ENCODE results near the gene TTC3. TPM values are rescaled to one million over a fixed set of nuclear protein-coding genes. Genes with fewer than 3 reads are reported as not detected.
"Not testable (repeated sequence)": the region's sequence is repeated elsewhere in the genome, so short reads cannot be mapped to it uniquely, and the experiment has no call there.

Gene TTC3
- polyA plus RNA-seq, 2 donors = 16.9 to 17.4 TPM

GRCh38 chr21:37040212-37040611 lies 32.8 kb upstream of the TTC3 start:
- no peaks in the 10 kb centered on the region for H3K27me3 ChIP-seq (ENCODE audit: control insufficient read depth in 1 of 2, insufficient read depth in 2 of 2, low read length in 2 of 2)
- no peaks in the 10 kb centered on the region for H3K9me3 ChIP-seq (ENCODE audit: control insufficient read depth in 2 of 2, insufficient read depth in 1 of 2, low read depth in 1 of 2, low read length in 1 of 2)
- no peaks in the 10 kb centered on the region for H3K36me3 ChIP-seq (ENCODE audit: control insufficient read depth in 2 of 2, insufficient read depth in 2 of 2, low read length in 1 of 2)
- WGBS, 2 donors = 92 to 96% methylated on average over 3 of the region's 3 CpGs
- H3K27ac ChIP-seq (ENCODE audit: low read depth in 2 of 2, low read length in 1 of 2) = no peak overlapping the region
- H3K4me3 ChIP-seq (ENCODE audit: low read depth in 1 of 2, low read length in 2 of 2) = no peak overlapping the region
- H3K4me1 ChIP-seq (ENCODE audit: control insufficient read depth in 2 of 2, insufficient read depth in 2 of 2, low read length in 1 of 2) = no peaks in the 10 kb centered on the region

- Histone ChIP-seq H3K27ac (ENCODE audit: low read depth in 2 of 2, low read length in 1 of 2) (no peak overlapping the region), H3K27me3 (ENCODE audit: control insufficient read depth in 1 of 2, insufficient read depth in 2 of 2, low read length in 2 of 2) (no peaks in the 10 kb centered on the region)
- 71 to 81% methylated on average over 4 of the region's 4 CpGs for WGBS, 2 donors
These were observed 31.3 kb upstream of the TTC3 start for GRCh38 chr21:37041706-37042271.

GRCh38 chr21:37043818-37044217 lies 29.2 kb upstream of the TTC3 start:
- no peak overlapping the region for H3K4me3 ChIP-seq (ENCODE audit: low read depth in 1 of 2, low read length in 2 of 2)
- WGBS, 2 donors = 85 to 89% methylated on average over 6 of the region's 6 CpGs
- no peaks in the 10 kb centered on the region for H3K36me3 ChIP-seq (ENCODE audit: control insufficient read depth in 2 of 2, insufficient read depth in 2 of 2, low read length in 1 of 2)
- H3K27me3 ChIP-seq (ENCODE audit: control insufficient read depth in 1 of 2, insufficient read depth in 2 of 2, low read length in 2 of 2) = no peaks in the 10 kb centered on the region
- no peak overlapping the region for H3K27ac ChIP-seq (ENCODE audit: low read depth in 2 of 2, low read length in 1 of 2)
- H3K4me1 ChIP-seq (ENCODE audit: control insufficient read depth in 2 of 2, insufficient read depth in 2 of 2, low read length in 1 of 2) = peaks cover 0 to 3% of the 10 kb centered on the region in 2 donors
- H3K9me3 ChIP-seq (ENCODE audit: control insufficient read depth in 2 of 2, insufficient read depth in 1 of 2, low read depth in 1 of 2, low read length in 1 of 2) = no peaks in the 10 kb centered on the region

More at GRCh38 chr21:37041706-37042271, 31.3 kb upstream of the TTC3 start:
- Histone ChIP-seq H3K4me3 (ENCODE audit: low read depth in 1 of 2, low read length in 2 of 2) (no peak overlapping the region), H3K4me1 (ENCODE audit: control insufficient read depth in 2 of 2, insufficient read depth in 2 of 2, low read length in 1 of 2) (peaks cover 0 to 2% of the 10 kb centered on the region in 2 donors), H3K36me3 (ENCODE audit: control insufficient read depth in 2 of 2, insufficient read depth in 2 of 2, low read length in 1 of 2) (no peaks in the 10 kb centered on the region), H3K9me3 (ENCODE audit: control insufficient read depth in 2 of 2, insufficient read depth in 1 of 2, low read depth in 1 of 2, low read length in 1 of 2) (no peaks in the 10 kb centered on the region)

DNA sequence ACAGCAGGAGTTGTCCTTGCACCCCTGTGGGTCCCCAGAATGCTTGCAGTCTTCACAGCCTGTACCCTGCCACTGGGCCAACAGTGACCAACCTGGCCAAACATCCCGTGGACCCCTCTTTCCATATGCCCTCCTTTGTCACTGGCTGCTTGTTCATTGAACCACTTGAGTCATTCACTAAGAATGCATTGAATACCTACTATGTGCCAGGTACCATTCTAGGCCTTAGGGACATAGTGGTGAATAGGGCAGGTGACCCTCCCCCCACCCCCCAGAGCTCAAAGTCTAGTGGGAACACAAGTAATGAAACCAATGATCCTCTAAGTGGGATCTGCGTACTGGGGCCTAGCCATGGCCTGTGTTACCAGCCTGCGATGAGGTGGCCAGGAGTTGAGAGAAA lies 28.4 kb upstream of the TTC3 start:
- H3K4me1 ChIP-seq (ENCODE audit: control insufficient read depth in 2 of 2, insufficient read depth in 2 of 2, low read length in 1 of 2) = peaks cover 0 to 3% of the 10 kb centered on the region in 2 donors
- 97% methylated on average over 3 of the region's 3 CpGs for WGBS, 2 donors
- no peaks in the 10 kb centered on the region for H3K9me3 ChIP-seq (ENCODE audit: control insufficient read depth in 2 of 2, insufficient read depth in 1 of 2, low read depth in 1 of 2, low read length in 1 of 2)

DNA sequence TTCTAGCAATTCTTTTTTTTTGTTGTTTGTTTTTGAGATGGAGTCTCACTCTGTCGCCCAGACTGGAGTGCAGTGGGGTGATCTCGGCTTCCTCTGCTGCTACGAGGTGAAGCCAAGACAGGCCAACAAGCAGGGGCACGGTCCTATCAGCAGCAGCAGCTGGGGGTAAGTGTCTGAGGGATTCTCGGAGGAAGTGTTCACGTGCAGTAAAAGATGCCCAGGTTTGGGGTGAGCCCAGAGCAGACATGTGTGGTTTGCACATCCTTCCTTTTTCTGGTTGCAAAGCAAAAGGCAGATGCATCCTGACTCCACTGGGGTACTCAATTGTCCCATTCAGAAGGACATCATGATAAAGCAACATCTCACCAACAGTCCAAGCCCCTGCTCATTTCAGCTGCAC lies 27.9 kb upstream of the TTC3 start:
- H3K36me3 ChIP-seq (ENCODE audit: control insufficient read depth in 2 of 2, insufficient read depth in 2 of 2, low read length in 1 of 2) = no peaks in the 10 kb centered on the region
- H3K27ac ChIP-seq (ENCODE audit: low read depth in 2 of 2, low read length in 1 of 2) = no peak overlapping the region
- no peaks in the 10 kb centered on the region for H3K27me3 ChIP-seq (ENCODE audit: control insufficient read depth in 1 of 2, insufficient read depth in 2 of 2, low read length in 2 of 2)
- H3K4me1 ChIP-seq (ENCODE audit: control insufficient read depth in 2 of 2, insufficient read depth in 2 of 2, low read length in 1 of 2) = peaks cover 0 to 3% of the 10 kb centered on the region in 2 donors
- no peak overlapping the region for H3K4me3 ChIP-seq (ENCODE audit: low read depth in 1 of 2, low read length in 2 of 2)
- H3K9me3 ChIP-seq (ENCODE audit: control insufficient read depth in 2 of 2, insufficient read depth in 1 of 2, low read depth in 1 of 2, low read length in 1 of 2) = no peaks in the 10 kb centered on the region
- 60 to 77% methylated on average over 6 of the region's 6 CpGs for whole genome bisulfite sequencing, 2 donors

More for the DNA sequence above, 28.4 kb upstream of the TTC3 start:
- Histone ChIP-seq H3K4me3 (ENCODE audit: low read depth in 1 of 2, low read length in 2 of 2) (no peak overlapping the region), H3K36me3 (ENCODE audit: control insufficient read depth in 2 of 2, insufficient read depth in 2 of 2, low read length in 1 of 2) (no peaks in the 10 kb centered on the region), H3K27ac (ENCODE audit: low read depth in 2 of 2, low read length in 1 of 2) (no peak overlapping the region), H3K27me3 (ENCODE audit: control insufficient read depth in 1 of 2, insufficient read depth in 2 of 2, low read length in 2 of 2) (no peaks in the 10 kb centered on the region)

GRCh38 chr21:37045556-37045955 lies 27.5 kb upstream of the TTC3 start:
- Histone ChIP-seq H3K4me1 (ENCODE audit: control insufficient read depth in 2 of 2, insufficient read depth in 2 of 2, low read length in 1 of 2) (peaks cover 0 to 3% of the 10 kb centered on the region in 2 donors), H3K27me3 (ENCODE audit: control insufficient read depth in 1 of 2, insufficient read depth in 2 of 2, low read length in 2 of 2) (no peaks in the 10 kb centered on the region), H3K27ac (ENCODE audit: low read depth in 2 of 2, low read length in 1 of 2) (no peak overlapping the region), H3K9me3 (ENCODE audit: control insufficient read depth in 2 of 2, insufficient read depth in 1 of 2, low read depth in 1 of 2, low read length in 1 of 2) (no peaks in the 10 kb centered on the region), H3K36me3 (ENCODE audit: control insufficient read depth in 2 of 2, insufficient read depth in 2 of 2, low read length in 1 of 2) (no peaks in the 10 kb centered on the region), H3K4me3 (ENCODE audit: low read depth in 1 of 2, low read length in 2 of 2) (no peak overlapping the region)
- 85 to 87% methylated on average over 6 of the region's 6 CpGs for WGBS, 2 donors

DNA sequence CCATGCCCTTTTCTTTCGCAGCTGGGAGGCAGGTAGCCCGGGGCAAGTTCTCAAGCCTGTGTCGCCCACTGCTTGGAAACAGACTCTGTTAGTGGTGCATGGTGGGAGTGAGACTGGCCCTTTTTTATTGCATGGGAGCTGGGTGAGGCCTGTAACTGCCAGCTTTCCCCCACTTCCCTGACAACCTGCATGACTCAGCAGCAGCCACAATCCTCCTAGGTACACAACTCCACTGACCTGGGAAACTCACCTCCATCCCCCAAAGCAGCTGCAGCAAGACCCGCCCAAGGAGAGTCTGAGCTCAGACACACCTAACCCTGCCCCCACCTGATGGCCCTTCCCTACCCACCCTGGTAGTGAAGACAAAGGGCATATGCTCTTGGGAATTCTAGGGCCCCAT lies 26.0 kb upstream of the TTC3 start:
- WGBS, 2 donors = 65 to 74% methylated on average over 4 of the region's 4 CpGs
- Histone ChIP-seq H3K36me3 (ENCODE audit: control insufficient read depth in 2 of 2, insufficient read depth in 2 of 2, low read length in 1 of 2) (no peaks in the 10 kb centered on the region), H3K27me3 (ENCODE audit: control insufficient read depth in 1 of 2, insufficient read depth in 2 of 2, low read length in 2 of 2) (no peaks in the 10 kb centered on the region), H3K4me1 (ENCODE audit: control insufficient read depth in 2 of 2, insufficient read depth in 2 of 2, low read length in 1 of 2) (peaks cover 0 to 3% of the 10 kb centered on the region in 2 donors), H3K9me3 (ENCODE audit: control insufficient read depth in 2 of 2, insufficient read depth in 1 of 2, low read depth in 1 of 2, low read length in 1 of 2) (no peaks in the 10 kb centered on the region), H3K4me3 (ENCODE audit: low read depth in 1 of 2, low read length in 2 of 2) (no peak overlapping the region), H3K27ac (ENCODE audit: low read depth in 2 of 2, low read length in 1 of 2) (no peak overlapping the region)

- not testable (repeated sequence) for H3K27ac ChIP-seq (ENCODE audit: low read depth in 2 of 2, low read length in 1 of 2); H3K4me1 ChIP-seq (ENCODE audit: control insufficient read depth in 2 of 2, insufficient read depth in 2 of 2, low read length in 1 of 2); H3K4me3 ChIP-seq (ENCODE audit: low read depth in 1 of 2, low read length in 2 of 2); H3K27me3 ChIP-seq (ENCODE audit: control insufficient read depth in 1 of 2, insufficient read depth in 2 of 2, low read length in 2 of 2); H3K36me3 ChIP-seq (ENCODE audit: control insufficient read depth in 2 of 2, insufficient read depth in 2 of 2, low read length in 1 of 2); H3K9me3 ChIP-seq (ENCODE audit: control insufficient read depth in 2 of 2, insufficient read depth in 1 of 2, low read depth in 1 of 2, low read length in 1 of 2)
- 61 to 86% methylated on average over 3 of the region's 3 CpGs for WGBS, 2 donors
These were observed 23.3 kb upstream of the TTC3 start for GRCh38 chr21:37049741-37050140.

- H3K4me1 ChIP-seq (ENCODE audit: control insufficient read depth in 2 of 2, insufficient read depth in 2 of 2, low read length in 1 of 2) = no peaks in the 10 kb centered on the region
- H3K27me3 ChIP-seq (ENCODE audit: control insufficient read depth in 1 of 2, insufficient read depth in 2 of 2, low read length in 2 of 2) = no peaks in the 10 kb centered on the region
- no peaks in the 10 kb centered on the region for H3K9me3 ChIP-seq (ENCODE audit: control insufficient read depth in 2 of 2, insufficient read depth in 1 of 2, low read depth in 1 of 2, low read length in 1 of 2)
- no peak overlapping the region for H3K27ac ChIP-seq (ENCODE audit: low read depth in 2 of 2, low read length in 1 of 2)
- no peaks in the 10 kb centered on the region for H3K36me3 ChIP-seq (ENCODE audit: control insufficient read depth in 2 of 2, insufficient read depth in 2 of 2, low read length in 1 of 2)
- WGBS, 2 donors = 85 to 89% methylated on average over 2 of the region's 2 CpGs
- no peak overlapping the region for H3K4me3 ChIP-seq (ENCODE audit: low read depth in 1 of 2, low read length in 2 of 2)
These were observed 17.7 kb upstream of the TTC3 start for GRCh38 chr21:37055271-37055855.

- no peak overlapping the region for H3K27ac ChIP-seq (ENCODE audit: low read depth in 2 of 2, low read length in 1 of 2)
- no peaks in the 10 kb centered on the region for H3K27me3 ChIP-seq (ENCODE audit: control insufficient read depth in 1 of 2, insufficient read depth in 2 of 2, low read length in 2 of 2)
- H3K36me3 ChIP-seq (ENCODE audit: control insufficient read depth in 2 of 2, insufficient read depth in 2 of 2, low read length in 1 of 2) = no peaks in the 10 kb centered on the region
- no peaks in the 10 kb centered on the region for H3K9me3 ChIP-seq (ENCODE audit: control insufficient read depth in 2 of 2, insufficient read depth in 1 of 2, low read depth in 1 of 2, low read length in 1 of 2)
- no peaks in the 10 kb centered on the region for H3K4me1 ChIP-seq (ENCODE audit: control insufficient read depth in 2 of 2, insufficient read depth in 2 of 2, low read length in 1 of 2)
- 94 to 95% methylated on average over 7 of the region's 7 CpGs for WGBS, 2 donors
- H3K4me3 ChIP-seq (ENCODE audit: low read depth in 1 of 2, low read length in 2 of 2) = no peak overlapping the region
These were observed 15.4 kb upstream of the TTC3 start for GRCh38 chr21:37057614-37058013.
